ENCODE measurements around the gene LCK. TPM values are rescaled to one million over a fixed set of nuclear protein-coding genes. Genes with fewer than 3 reads are reported as not detected.

The LCK gene
- total RNA-seq, 1 donor from 2014 or later: 16.6 TPM

- no peak for ATAC-seq (ENCODE audit: low read depth)
- no peak overlapping the region for H3K4me3 Mint-ChIP-seq
- POLR2A ChIA-PET: interaction anchor here (1.6 kb wide), 1 partner anchor 12 kb away, joined by 11 read pairs; the partner anchor contains the start of gene HDAC1
- H3K9me3 Mint-ChIP-seq: no peaks in the 10 kb centered on the region
- no peak overlapping the region for H3K27ac Mint-ChIP-seq
- no peaks in the 10 kb centered on the region for H3K27me3 Mint-ChIP-seq
- intact Hi-C loops (cut with micrococcal nuclease): no loop called here
- DNase-seq: no peak
- no peak for TF ChIP-seq CTCF (IDR thresholded peaks at IDR 0.05)
- peaks cover 55% of the 10 kb centered on the region for H3K4me1 Mint-ChIP-seq
- CTCF ChIA-PET: interaction anchor here (1.1 to 1.4 kb wide), 2 partner anchors 63 to 88 kb away, joined by 3 to 4 read pairs; no protein-coding TSS in a partner anchor
- peaks cover 70% of the 10 kb centered on the region for H3K36me3 Mint-ChIP-seq (ENCODE audit: low read depth)
Observed at GRCh38 chr1:32303997-32304622, 53.0 kb downstream of the LCK start.

- ATAC-seq (ENCODE audit: low read depth): no peak
- H3K36me3 Mint-ChIP-seq (ENCODE audit: low read depth): peaks cover 68% of the 10 kb centered on the region
- H3K4me3 Mint-ChIP-seq: no peak overlapping the region
- POLR2A ChIA-PET: interaction anchor here (0.5 to 3.6 kb wide), 4 partner anchors 14 to 126 kb away, joined by 3 to 18 read pairs (median 10); partner anchors contain the start of genes HDAC1, MARCKSL1 and TXLNA
- CTCF ChIA-PET: no interaction called here
- DNase-seq: no peak
- H3K9me3 Mint-ChIP-seq: no peaks in the 10 kb centered on the region
- H3K4me1 Mint-ChIP-seq: peaks cover 60% of the 10 kb centered on the region
- no peaks in the 10 kb centered on the region for H3K27me3 Mint-ChIP-seq
- no peak for TF ChIP-seq CTCF (IDR thresholded peaks at IDR 0.05)
- no peak overlapping the region for H3K27ac Mint-ChIP-seq
- intact Hi-C loops (cut with micrococcal nuclease): no loop called here
Observed at GRCh38 chr1:32305310-32305709, 54.2 kb downstream of the LCK start.

GRCh38 chr1:32307324-32307723 is 56.3 kb downstream of the LCK start:
- intact Hi-C loops (cut with micrococcal nuclease): no loop called here
- Mint-ChIP-seq H3K27me3 (no peaks in the 10 kb centered on the region), H3K27ac (peak overlapping the region; percentile 22), H3K9me3 (no peaks in the 10 kb centered on the region), H3K4me1 (peaks cover 65% of the 10 kb centered on the region), H3K4me3 (peak overlapping the region; percentile 60), H3K36me3 (ENCODE audit: low read depth) (peaks cover 56% of the 10 kb centered on the region)
- TF ChIP-seq CTCF (IDR thresholded peaks at IDR 0.05): no peak
- no peak for ATAC-seq (ENCODE audit: low read depth)
- no peak for DNase-seq
- POLR2A ChIA-PET: interaction anchor here (0.6 to 3.6 kb wide), 5 partner anchors 13 to 85 kb away, joined by 3 to 18 read pairs (median 4); partner anchors contain the start of genes EIF3I, HDAC1, MARCKSL1 and TMEM234
- CTCF ChIA-PET: interaction anchor here (1.2 to 1.9 kb wide), 3 partner anchors 9 to 92 kb away, joined by 3 to 8 read pairs (median 4); partner anchors contain the start of gene MARCKSL1

GRCh38 chr1:32309960-32310359 is 58.9 kb downstream of the LCK start:
- CTCF ChIA-PET: no interaction called here
- POLR2A ChIA-PET: interaction anchor here (0.5 to 1.0 kb wide), 2 partner anchors 69 to 180 kb away, joined by 4 to 6 read pairs; no protein-coding TSS in a partner anchor
- ATAC-seq (ENCODE audit: low read depth) (no peak), DNase-seq (no peak)
- Mint-ChIP-seq H3K27ac (peak overlapping the region; percentile 83), H3K27me3 (no peaks in the 10 kb centered on the region), H3K36me3 (ENCODE audit: low read depth) (peaks cover 41% of the 10 kb centered on the region), H3K4me3 (peak overlapping the region; percentile 26), H3K4me1 (peaks cover 68% of the 10 kb centered on the region), H3K9me3 (no peaks in the 10 kb centered on the region)
- TF ChIP-seq CTCF (IDR thresholded peaks at IDR 0.05): no peak
- intact Hi-C loops (cut with micrococcal nuclease): loop anchor here (2.0 kb wide), 2 partner anchors 13 to 17 kb away; partner anchors contain the start of gene HDAC1

- H3K9me3 Mint-ChIP-seq: no peaks in the 10 kb centered on the region
- H3K27me3 Mint-ChIP-seq: no peaks in the 10 kb centered on the region
- ATAC-seq (ENCODE audit: low read depth) (no peak), DNase-seq (no peak)
- intact Hi-C loops (cut with micrococcal nuclease): no loop called here
- ChIA-PET CTCF (no interaction called here), POLR2A (interaction anchor here (0.5 to 2.3 kb wide), 6 partner anchors 10 to 192 kb away, joined by 3 to 9 read pairs (median 7); partner anchors contain the start of genes HDAC1 and MARCKSL1)
- H3K27ac Mint-ChIP-seq: peak overlapping the region; percentile 28
- peaks cover 78% of the 10 kb centered on the region for H3K4me1 Mint-ChIP-seq
- no peak for TF ChIP-seq CTCF (IDR thresholded peaks at IDR 0.05)
- H3K36me3 Mint-ChIP-seq (ENCODE audit: low read depth): peaks cover 33% of the 10 kb centered on the region
- no peak overlapping the region for H3K4me3 Mint-ChIP-seq
Observed at GRCh38 chr1:32311709-32312393, 60.8 kb downstream of the LCK start.
